Smooth muscle cell (in vitro differentiated cells): Measurements from ENCODE around the gene AFF1. TPM values are rescaled to one million over a fixed set of nuclear protein-coding genes. Genes with fewer than 3 reads are reported as not detected.
"Not testable (repeated sequence)": the region's sequence is repeated elsewhere in the genome, so short reads cannot be mapped to it uniquely, and the experiment has no call there.

ENCODE experiments used
- DNase-seq: peaks from one replicate; lab custom pipeline; 2025; ENCODE audit not compliant: unreplicated experiment; lab: John Stamatoyannopoulos, UW
- H2AFZ ChIP-seq: fragments of 200-600 bp; sonication (generic); 2 replicates; pipeline ENCODE4 v1.6.0; 2016; ENCODE audit warnings: antibody characterized with exemption, low read depth, mild to moderate bottlenecking
- H3F3A ChIP-seq: fragments of 200-600 bp; sonication (generic); 2 replicates; pipeline ENCODE4 v1.6.0; 2017; ENCODE audit warnings: antibody characterized with exemption, low read depth
- H3K27ac ChIP-seq: fragments of 200-600 bp; sonication (generic); 2 replicates; pipeline ENCODE4 v1.5.1; 2016; ENCODE audit warnings: low read depth, mild to moderate bottlenecking
- H3K27me3 ChIP-seq: fragments of 200-600 bp; sonication (generic); 2 replicates; pipeline ENCODE4 v1.6.1; 2016; ENCODE audit warnings: low read depth, mild to moderate bottlenecking
- H3K36me3 ChIP-seq: fragments of 200-600 bp; sonication (generic); 2 replicates; pipeline ENCODE4 v1.5.1; 2016; ENCODE audit warnings: low read depth
- H3K4me1 ChIP-seq: fragments of 200-600 bp; sonication (generic); 2 replicates; pipeline ENCODE4 v1.5.1; 2016; ENCODE audit warnings: low read depth
- H3K4me2 ChIP-seq: fragments of 200-600 bp; sonication (generic); 2 replicates; pipeline ENCODE4 v1.6.0; 2016; ENCODE audit warnings: mild to moderate bottlenecking
- H3K4me3 ChIP-seq: fragments of 200-600 bp; sonication (generic); 2 replicates; pipeline ENCODE4 v1.5.1; 2016; ENCODE audit warnings: mild to moderate bottlenecking
- H3K79me2 ChIP-seq: fragments of 200-600 bp; sonication (generic); 2 replicates; pipeline ENCODE4 v1.6.0; 2016; ENCODE audit warnings: low read depth, mild to moderate bottlenecking
- H3K9ac ChIP-seq: fragments of 200-600 bp; sonication (generic); 2 replicates; pipeline ENCODE4 v1.6.0; 2016; ENCODE audit warnings: low read depth
- H3K9me3 ChIP-seq: fragments of 200-600 bp; sonication (generic); replicated peaks from 2 replicates; pipeline ENCODE4 v1.5.1; 2016; ENCODE audit warnings: low read depth
- H4K20me1 ChIP-seq: fragments of 200-600 bp; sonication (generic); 2 replicates; pipeline ENCODE4 v1.6.0; 2016; ENCODE audit warnings: low read depth
- CTCF ChIP-seq: fragments of 200-600 bp; sonication (generic); IDR thresholded peaks from 2 replicates; pipeline ENCODE4 v1.5.1; 2017; ENCODE audit warnings: borderline replicate concordance, mild to moderate bottlenecking, antibody characterized with exemption; ENCODE audit not compliant: insufficient read depth, poor library complexity, severe bottlenecking
- WGBS: methylation state at CpG from one replicate; pipeline ENCODE4 v1.1.7; 2016; ENCODE audit warnings: low lambda C conversion rate; 5-methylcytosine and 5-hydroxymethylcytosine counted together
- polyA plus RNA-seq: library from polyadenylated mRNA; unstranded; fragments of >200 nt; fragmentation: Nextera tagmentation; extraction: Ambion mirVana; gene quantifications from 2 replicates; pipeline ENCODE4 v1.2.1, GENCODE V29; 2016
- total RNA-seq: library from RNA; depleted of rRNA; stranded (reverse); fragments of >200 nt; gene quantifications from 2 replicates; pipeline ENCODE4 v1.2.3, GENCODE V29; 2014

AFF1 gene
- total and polyA plus RNA-seq, 2 experiments from 2014 or later = 6.6 to 17.7 TPM

- no peaks in the 10 kb centered on the region for H3F3A ChIP-seq
- no peak for TF ChIP-seq CTCF
- no peak overlapping the region for H3K27ac ChIP-seq
- H3K9me3 ChIP-seq = no peaks in the 10 kb centered on the region
- no peaks in the 10 kb centered on the region for H3K4me1 ChIP-seq
- H3K79me2 ChIP-seq = no peaks in the 10 kb centered on the region
- no peak overlapping the region for H3K4me2 ChIP-seq
- 91% methylated on average over 3 of the region's 3 CpGs for WGBS
- H3K4me3 ChIP-seq = no peak overlapping the region
- H3K27me3 ChIP-seq = no peaks in the 10 kb centered on the region
- no peak overlapping the region for H2AFZ ChIP-seq
- no peak overlapping the region for H3K9ac ChIP-seq
- H4K20me1 ChIP-seq = no peaks in the 10 kb centered on the region
- no peak for DNase-seq
- H3K36me3 ChIP-seq = no peaks in the 10 kb centered on the region
Observed at GRCh38 chr4:87141428-87141827, 206.6 kb downstream of the AFF1 start.

GRCh38 chr4:87144356-87144755 lies 209.5 kb downstream of the AFF1 start:
- DNase-seq = no peak
- Histone ChIP-seq H3K4me2 (peak overlapping the region; percentile 28), H3K27ac (peak overlapping the region; percentile 57), H3K36me3 (no peaks in the 10 kb centered on the region), H2AFZ (no peak overlapping the region), H3K4me3 (no peak overlapping the region), H3K9me3 (no peaks in the 10 kb centered on the region), H3K79me2 (no peaks in the 10 kb centered on the region), H3K27me3 (no peaks in the 10 kb centered on the region), H3K4me1 (no peaks in the 10 kb centered on the region), H4K20me1 (no peaks in the 10 kb centered on the region), H3F3A (no peaks in the 10 kb centered on the region), H3K9ac (no peak overlapping the region)
- WGBS = 4% methylated on average over 2 of the region's 2 CpGs
- TF ChIP-seq CTCF = no peak

GRCh38 chr4:87145934-87146333 lies 211.1 kb downstream of the AFF1 start:
- 98% methylated on average over 6 of the region's 6 CpGs for WGBS
- not testable (repeated sequence) for H2AFZ ChIP-seq, H4K20me1 ChIP-seq, H3K4me3 ChIP-seq, H3K9me3 ChIP-seq, H3K9ac ChIP-seq, H3K4me1 ChIP-seq, DNase-seq, H3K27ac ChIP-seq, H3K4me2 ChIP-seq, H3K27me3 ChIP-seq, H3F3A ChIP-seq, H3K79me2 ChIP-seq, H3K36me3 ChIP-seq

GRCh38 chr4:87147116-87147515 lies 212.3 kb downstream of the AFF1 start:
- no peaks in the 10 kb centered on the region for H3K4me1 ChIP-seq
- TF ChIP-seq CTCF = no peak
- DNase-seq = no peak
- no peaks in the 10 kb centered on the region for H3F3A ChIP-seq
- no peak overlapping the region for H3K4me2 ChIP-seq
- no peaks in the 10 kb centered on the region for H3K36me3 ChIP-seq
- no peak overlapping the region for H3K4me3 ChIP-seq
- H3K9ac ChIP-seq = no peak overlapping the region
- no peaks in the 10 kb centered on the region for H4K20me1 ChIP-seq
- 87% methylated on average over 3 of the region's 3 CpGs for WGBS
- no peak overlapping the region for H3K27ac ChIP-seq
- no peak overlapping the region for H2AFZ ChIP-seq
- no peaks in the 10 kb centered on the region for H3K79me2 ChIP-seq
- H3K9me3 ChIP-seq = no peaks in the 10 kb centered on the region
- H3K27me3 ChIP-seq = no peaks in the 10 kb centered on the region
